OCI-LY7 (cell line): ENCODE results near the gene RETREG2. TPM values are rescaled to one million over a fixed set of nuclear protein-coding genes. Genes with fewer than 3 reads are reported as not detected.

Source experiments
- BruUV-seq: library from RNA; stranded (reverse); fragments of 400-500 nt; replicated peaks from 2 replicates; lab custom pipeline; 2021; lab: Mats Ljungman, UMichigan
- CTCF ChIA-PET: fragments of 300-600 bp; sonication (Branson Sonifier 250); formaldehyde crosslinking; loops from one replicate; lab custom pipeline; 2022; ENCODE audit warnings: antibody characterized with exemption; ENCODE audit not compliant: unreplicated experiment; lab: Charles Lee
- POLR2A ChIA-PET: fragments of 300-600 bp; sonication (Branson Sonifier 250); formaldehyde crosslinking; loops from one replicate; lab custom pipeline; 2022; ENCODE audit warnings: antibody characterized with exemption; lab: Charles Lee
- DNase-seq: peaks from one replicate; pipeline ENCODE4 v3.0.0-alpha.2; 2015; ENCODE audit warnings: low spot score
- H2AFZ ChIP-seq: fragments of 200-600 bp; sonication (generic), shearing (Covaris generic); 2 replicates; pipeline ENCODE4 v1.6.1; 2014; ENCODE audit warnings: mild to moderate bottlenecking, antibody characterized with exemption, low read length, moderate library complexity
- H3K27ac ChIP-seq: fragments of 200-600 bp; sonication (generic); 2 replicates; pipeline ENCODE4 v1.5.1; 2014; ENCODE audit warnings: mixed run types, low read depth, mild to moderate bottlenecking, moderate library complexity, low read length, inconsistent platforms; ENCODE audit not compliant: poor library complexity, severe bottlenecking
- H3K36me3 ChIP-seq: fragments of 200-600 bp; sonication (generic); 2 replicates; pipeline ENCODE4 v1.6.1; 2014; ENCODE audit warnings: mild to moderate bottlenecking, antibody characterized with exemption, low read length, moderate library complexity, mixed read lengths; ENCODE audit not compliant: insufficient read depth
- H3K4me1 ChIP-seq: fragments of 200-600 bp; sonication (generic); 2 replicates; pipeline ENCODE4 v1.5.1; 2014; ENCODE audit warnings: mild to moderate bottlenecking, low read length; ENCODE audit not compliant: insufficient read depth, poor library complexity, severe bottlenecking
- H3K4me2 ChIP-seq: fragments of 200-600 bp; sonication (generic); 2 replicates; pipeline ENCODE4 v1.6.1; 2014; ENCODE audit warnings: mild to moderate bottlenecking, low read length
- H3K4me3 ChIP-seq: fragments of 200-600 bp; sonication (generic); 2 replicates; pipeline ENCODE4 v1.5.1; 2014; ENCODE audit warnings: mild to moderate bottlenecking, low read depth, low read length; ENCODE audit not compliant: poor library complexity, severe bottlenecking
- H3K79me2 ChIP-seq: fragments of 200-600 bp; sonication (generic); 2 replicates; pipeline ENCODE4 v1.6.1; 2016; ENCODE audit warnings: low read depth, mild to moderate bottlenecking, low read length, moderate library complexity, mixed read lengths; ENCODE audit not compliant: insufficient read depth
- H3K9me2 ChIP-seq: fragments of 200-600 bp; sonication (generic); 2 replicates; pipeline ENCODE4 v1.6.1; 2016; ENCODE audit warnings: mild to moderate bottlenecking, low read length, mixed read lengths; ENCODE audit not compliant: insufficient read depth
- H3K9me3 ChIP-seq: fragments of 200-600 bp; sonication (generic); 2 replicates; pipeline ENCODE4 v1.6.1; 2014; ENCODE audit warnings: mild to moderate bottlenecking, mixed run types, low read length, mixed read lengths
- H4K20me1 ChIP-seq: fragments of 200-600 bp; sonication (generic); 2 replicates; pipeline ENCODE4 v1.6.1; 2014; ENCODE audit warnings: mild to moderate bottlenecking, antibody characterized with exemption, low read length, moderate library complexity, mixed read lengths; ENCODE audit not compliant: insufficient read depth
- EZH2phosphoT487 ChIP-seq: fragments of 200-600 bp; sonication (generic); IDR thresholded peaks from 2 replicates; pipeline ENCODE4 v1.6.1; 2018; ENCODE audit warnings: low read depth, borderline replicate concordance, mild to moderate bottlenecking, mixed run types, antibody characterized with exemption, low read length, moderate library complexity, mixed read lengths
- intact Hi-C: fragments of 100-400 bp; cut with micrococcal nuclease; formaldehyde crosslinking; loops from one replicate; pipeline ENCODE4 v1.10.0; 2022; ENCODE audit not compliant: unreplicated experiment
- total RNA-seq, 2 experiments: library from RNA; depleted of rRNA in 1 of 2; stranded (reverse); fragments of >200 nt in 1 of 2; shearing (Covaris generic) in 1 of 2; gene quantifications; 2 replicates each; pipeline ENCODE4 v1.2.3, GENCODE V29; 2014 to 2022
- TF ChIP-seq, protein P1 (sequence below): fragments of 200-600 bp; sonication (generic); conservative IDR thresholded peaks from 2 replicates; pipeline ENCODE4 v1.5.1; 2014; ENCODE audit warnings: mild to moderate bottlenecking, antibody characterized with exemption, low read length, moderate library complexity, mixed read lengths

The RETREG2 gene
- total RNA-seq, 2 experiments from 2014 or later: 59.1 to 74.6 TPM

DNA sequence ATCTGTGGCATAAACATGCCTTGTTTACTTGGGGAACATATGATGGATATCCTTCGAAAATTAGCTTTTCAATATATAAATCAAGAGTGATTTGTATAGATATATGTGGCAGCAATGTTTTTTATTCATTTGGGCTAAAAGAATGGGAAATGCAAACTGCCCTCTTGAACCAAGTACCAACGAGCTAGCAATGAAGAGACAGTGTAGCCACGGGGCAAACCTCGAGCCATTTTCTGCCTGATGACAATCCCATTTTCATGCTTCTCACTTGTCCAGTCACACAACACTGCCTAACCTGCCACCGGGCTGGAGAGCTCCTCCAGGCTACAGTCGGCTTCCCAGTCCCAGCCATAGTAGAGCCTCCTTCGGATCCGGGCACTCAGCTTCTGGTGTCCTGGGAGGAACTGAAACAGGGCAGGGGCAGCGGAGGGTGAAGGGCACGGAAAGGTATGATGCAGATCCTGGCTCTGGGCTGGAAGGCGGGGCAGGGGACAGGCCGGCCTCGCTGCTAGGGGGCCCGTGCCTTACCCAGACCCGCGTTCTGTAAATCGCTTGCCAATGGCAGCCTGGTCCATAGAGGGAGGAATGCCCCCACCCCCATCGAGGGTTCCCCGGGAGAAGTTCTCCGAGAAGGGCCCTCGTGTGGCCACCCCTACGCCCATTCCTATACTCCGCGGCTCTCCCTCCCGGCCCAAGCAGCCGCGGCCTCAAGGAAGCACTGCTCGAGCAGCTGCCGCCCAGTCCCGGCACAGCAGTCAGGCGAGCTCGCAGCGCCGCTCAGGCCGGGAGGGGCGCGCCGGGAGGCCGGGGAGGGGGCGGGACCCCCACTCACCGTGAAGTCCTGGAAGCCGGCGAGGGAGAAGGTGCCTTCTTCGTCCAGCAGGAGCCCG, 1.9 kb upstream of the RETREG2 start:
- intact Hi-C loops: loop anchor here (1.0 to 5.0 kb wide), 5 partner anchors 16 to 366 kb away; partner anchors contain the start of genes CHPF, DNPEP, NHEJ1 and TMEM198
- H2AFZ ChIP-seq: peak overlapping the region; percentile 56
- 0 out of 2 replicates have a peak, but pooled peaks cover 10% of the 10 kb centered on the region for H4K20me1 ChIP-seq
- no peaks in the 10 kb centered on the region for H3K9me2 ChIP-seq
- H3K79me2 ChIP-seq: peaks cover 26% of the 10 kb centered on the region; the same call in 1 of the 2 replicates
- ChIA-PET POLR2A (interaction anchor here (0.5 to 3.3 kb wide), 14 partner anchors 10 to 287 kb away, joined by 3 to 23 read pairs (median 4); partner anchors contain the start of genes ANKZF1, GLB1L, STK16 and TUBA4A), CTCF (interaction anchor here (0.5 to 1.5 kb wide), 4 partner anchors 13 to 119 kb away, joined by 3 to 4 read pairs (median 4); no protein-coding TSS in a partner anchor)
- TSS peak; percentile 46 for BruUV-seq
- peaks cover 61% of the 10 kb centered on the region for H3K36me3 ChIP-seq
- H3K9me3 ChIP-seq: no peaks in the 10 kb centered on the region
- peak overlapping the region; percentile 92 for H3K27ac ChIP-seq
- no peak for TF ChIP-seq EZH2phosphoT487
- TF ChIP-seq, protein P1, sequence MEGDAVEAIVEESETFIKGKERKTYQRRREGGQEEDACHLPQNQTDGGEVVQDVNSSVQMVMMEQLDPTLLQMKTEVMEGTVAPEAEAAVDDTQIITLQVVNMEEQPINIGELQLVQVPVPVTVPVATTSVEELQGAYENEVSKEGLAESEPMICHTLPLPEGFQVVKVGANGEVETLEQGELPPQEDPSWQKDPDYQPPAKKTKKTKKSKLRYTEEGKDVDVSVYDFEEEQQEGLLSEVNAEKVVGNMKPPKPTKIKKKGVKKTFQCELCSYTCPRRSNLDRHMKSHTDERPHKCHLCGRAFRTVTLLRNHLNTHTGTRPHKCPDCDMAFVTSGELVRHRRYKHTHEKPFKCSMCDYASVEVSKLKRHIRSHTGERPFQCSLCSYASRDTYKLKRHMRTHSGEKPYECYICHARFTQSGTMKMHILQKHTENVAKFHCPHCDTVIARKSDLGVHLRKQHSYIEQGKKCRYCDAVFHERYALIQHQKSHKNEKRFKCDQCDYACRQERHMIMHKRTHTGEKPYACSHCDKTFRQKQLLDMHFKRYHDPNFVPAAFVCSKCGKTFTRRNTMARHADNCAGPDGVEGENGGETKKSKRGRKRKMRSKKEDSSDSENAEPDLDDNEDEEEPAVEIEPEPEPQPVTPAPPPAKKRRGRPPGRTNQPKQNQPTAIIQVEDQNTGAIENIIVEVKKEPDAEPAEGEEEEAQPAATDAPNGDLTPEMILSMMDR: no peak
- peaks cover 18% of the 10 kb centered on the region for H3K4me1 ChIP-seq
- H3K4me2 ChIP-seq: peak overlapping the region; percentile 92
- H3K4me3 ChIP-seq: peak overlapping the region; percentile 88
- peak; percentile 68 for DNase-seq

DNA sequence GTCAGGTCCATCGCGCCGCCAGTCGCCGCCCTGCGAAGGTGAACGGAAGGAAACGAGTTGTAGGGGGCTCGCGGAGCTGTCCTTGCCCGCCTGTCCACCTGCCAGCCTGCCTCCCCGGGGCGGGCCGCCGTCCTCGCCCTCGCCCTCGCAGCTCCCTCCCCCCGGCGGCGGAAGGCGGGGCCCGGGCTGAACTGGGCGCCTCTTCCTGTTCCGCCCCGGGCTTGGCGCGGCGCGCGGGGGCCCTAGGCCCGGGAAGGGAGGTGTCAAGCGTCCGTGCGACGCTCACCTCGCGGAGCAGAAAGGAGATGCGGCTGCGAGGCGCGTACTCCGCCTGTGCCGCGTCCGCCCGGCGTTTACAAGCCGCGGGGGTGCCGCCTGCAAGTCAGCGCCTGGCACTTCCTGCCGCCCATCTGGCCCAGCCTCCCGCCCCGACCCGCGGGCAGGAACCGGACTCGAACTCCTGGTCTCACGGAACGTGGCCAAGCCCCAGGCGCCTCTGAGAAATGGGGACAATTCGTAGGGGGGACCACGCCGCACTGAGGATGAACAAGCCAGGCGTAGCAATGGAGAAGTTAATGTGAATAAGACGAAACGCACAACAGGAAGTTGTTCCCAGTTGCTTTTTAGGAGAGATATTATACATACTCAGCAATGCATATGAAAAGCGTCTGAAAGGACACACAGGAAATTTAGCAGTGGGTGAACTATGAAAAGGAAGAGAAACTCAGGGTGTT, 1.1 kb upstream of the RETREG2 start, which contains the start of gene CNPPD1:
Gene CNPPD1 (minus strand): TSS at position 108 of the 734 bp plus-strand sequence. CDS start 97 bp downstream, at position 11.
- ChIA-PET POLR2A (interaction anchor here (0.7 to 3.3 kb wide), 13 partner anchors 23 to 365 kb away, joined by 3 to 23 read pairs (median 5); partner anchors contain the start of genes ANKZF1, ATG9A, GLB1L and STK16), CTCF (interaction anchor here (1.1 to 1.5 kb wide), 3 partner anchors 14 to 118 kb away, joined by 3 to 4 read pairs (median 4); no protein-coding TSS in a partner anchor)
- peak; percentile 92 for DNase-seq
- TF ChIP-seq, protein P1: no peak
- no peak for TF ChIP-seq EZH2phosphoT487
- Histone ChIP-seq H3K9me3 (no peaks in the 10 kb centered on the region), H3K27ac (peak within 1 kb of the TSS; percentile 92), H3K79me2 (peaks cover 26% of the 10 kb centered on the region; the same call in 1 of the 2 replicates), H3K36me3 (peaks cover 61% of the 10 kb centered on the region), H3K4me3 (peak within 1 kb of the TSS; percentile 88), H3K4me1 (peaks cover 18% of the 10 kb centered on the region), H3K9me2 (no peaks in the 10 kb centered on the region), H2AFZ (peak within 1 kb of the TSS; percentile 56), H4K20me1 (0 out of 2 replicates have a peak, but pooled peaks cover 10% of the 10 kb centered on the region), H3K4me2 (peak within 1 kb of the TSS; percentile 92)
- intact Hi-C loops: loop anchor here (1.0 to 5.0 kb wide), 7 partner anchors 17 to 365 kb away; partner anchors contain the start of genes CHPF, DNAJB2, DNPEP and NHEJ1
- TSS peak; percentile 77 for BruUV-seq
